Activated CD8-positive, alpha-beta memory T cell treated with anti-CD3 and anti-CD28 coated beads, Interleukin-2, amount 50 U/mL, for 48 hours (primary cell): ENCODE measurements around the gene CERS6.

Experiments
- DNase-seq: peaks from one replicate; pipeline ENCODE4 v3.0.0-alpha.2; 2020

Gene CERS6

DNA sequence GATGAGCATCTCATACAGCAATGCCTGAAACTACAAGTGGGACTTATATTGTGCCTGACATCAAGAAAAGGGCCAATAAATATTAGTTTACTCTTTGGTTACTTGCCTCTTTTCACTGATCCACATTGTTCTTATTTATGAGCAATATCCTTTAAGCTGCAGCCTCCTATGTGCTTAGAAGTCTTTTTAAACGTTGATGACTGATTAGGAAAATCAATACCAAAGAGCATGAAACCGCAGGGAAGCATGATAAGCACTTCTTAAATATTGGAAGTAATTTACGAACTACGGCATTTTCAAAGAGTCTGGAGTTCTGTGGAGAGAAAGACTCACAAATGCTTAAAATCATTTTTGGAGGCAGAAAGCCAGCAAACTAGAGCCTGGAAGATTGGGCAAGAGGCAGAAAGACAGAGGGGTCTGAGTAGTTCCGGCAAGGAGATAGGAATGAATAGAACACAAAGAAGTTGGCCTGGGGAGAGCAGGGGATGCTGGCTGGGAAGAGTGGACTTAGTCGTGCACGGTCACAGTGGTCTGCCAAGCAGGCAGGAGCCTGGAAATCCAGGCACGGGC is 223.8 kb downstream of the CERS6 start:
- DNase-seq = no peak

DNA sequence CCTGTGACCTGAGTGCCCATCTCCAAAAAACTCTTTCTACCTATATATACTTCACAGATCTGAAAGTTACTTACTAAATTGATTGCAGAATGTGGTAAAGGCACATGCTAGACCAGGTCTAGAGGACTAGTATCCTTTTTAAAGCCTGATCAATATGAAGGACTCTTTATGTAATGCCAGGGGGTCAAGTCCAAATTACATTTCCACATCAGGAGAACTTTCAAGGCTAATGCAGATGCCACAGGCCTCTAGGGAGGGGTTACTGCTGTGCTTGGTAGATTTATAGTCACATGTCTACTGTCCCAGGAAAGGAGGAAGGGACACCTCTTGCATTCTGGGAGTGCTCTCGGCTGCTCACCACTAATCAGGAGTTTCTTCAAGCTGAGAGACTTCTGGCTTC is 227.9 kb downstream of the CERS6 start:
- no peak for DNase-seq

DNA sequence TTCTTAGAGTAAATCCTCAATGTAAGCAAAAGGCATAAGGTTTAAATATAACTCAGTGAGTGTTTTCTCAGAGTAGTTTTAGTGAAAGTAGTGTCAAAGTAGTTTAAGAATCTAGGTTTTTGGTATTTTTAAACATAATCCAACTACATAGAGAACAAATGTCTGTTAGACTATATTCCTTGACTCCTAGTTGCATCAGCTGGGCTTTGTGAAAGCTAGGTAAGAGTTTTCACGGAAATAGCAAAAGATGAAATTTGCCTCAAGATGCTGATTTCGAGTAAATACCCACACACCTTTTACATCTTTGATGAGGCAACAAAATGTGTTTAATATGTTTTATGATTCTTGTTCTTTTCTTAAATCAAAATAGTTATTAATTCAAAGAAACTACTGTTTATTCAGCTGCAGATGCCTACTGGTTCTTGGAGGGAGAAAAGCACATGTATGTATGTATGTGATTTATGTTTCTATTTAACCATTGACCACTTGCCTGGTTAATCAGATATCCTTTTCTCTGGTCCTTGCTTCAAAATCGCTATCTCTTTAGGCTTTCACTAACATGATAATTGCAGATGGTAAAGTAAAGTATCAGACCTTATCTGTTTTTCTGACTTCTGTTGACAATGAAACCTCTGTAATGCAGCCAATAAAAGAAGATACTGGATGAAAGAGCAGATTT is 229.0 kb downstream of the CERS6 start:
- DNase-seq = no peak

DNA sequence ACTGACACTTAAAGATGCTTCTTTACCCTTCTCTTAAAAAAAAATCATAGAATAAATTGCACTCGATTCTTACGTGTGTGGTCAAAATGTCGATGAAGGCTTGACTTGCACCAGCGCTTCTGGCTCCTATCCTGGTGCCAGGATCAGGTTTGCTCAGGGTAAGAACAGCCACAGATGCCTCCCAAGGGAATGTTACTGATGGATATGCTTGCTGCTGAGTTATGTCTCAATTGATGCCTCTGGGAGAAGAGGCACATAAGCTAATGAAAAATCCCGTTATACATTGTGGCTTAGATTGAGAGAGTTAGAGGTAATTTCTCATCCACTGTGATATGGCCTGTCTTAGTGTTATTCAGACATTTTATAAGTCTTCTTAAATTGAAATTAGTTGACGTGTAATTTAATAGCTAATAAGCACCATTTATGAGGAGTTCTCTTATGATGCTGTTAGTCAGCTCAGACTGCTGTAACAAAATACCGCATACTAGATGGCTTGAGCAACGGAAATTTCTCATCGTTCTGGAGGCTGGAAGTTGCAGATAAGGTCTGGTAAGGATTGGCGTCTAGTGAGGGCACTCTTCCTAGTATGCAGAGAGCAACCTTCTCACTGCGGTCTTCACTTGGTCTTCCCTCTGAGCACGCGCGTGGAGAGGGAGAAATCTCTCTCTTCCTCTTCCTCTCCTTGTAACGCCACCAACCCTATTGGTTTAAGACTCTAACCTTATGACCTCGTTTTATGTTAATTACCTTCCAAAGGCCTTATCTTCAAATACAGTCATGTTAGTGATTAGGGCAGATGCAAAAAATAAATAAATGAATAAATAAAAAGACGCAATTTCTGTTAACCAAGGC is 229.8 kb downstream of the CERS6 start:
- DNase-seq = no peak

DNA sequence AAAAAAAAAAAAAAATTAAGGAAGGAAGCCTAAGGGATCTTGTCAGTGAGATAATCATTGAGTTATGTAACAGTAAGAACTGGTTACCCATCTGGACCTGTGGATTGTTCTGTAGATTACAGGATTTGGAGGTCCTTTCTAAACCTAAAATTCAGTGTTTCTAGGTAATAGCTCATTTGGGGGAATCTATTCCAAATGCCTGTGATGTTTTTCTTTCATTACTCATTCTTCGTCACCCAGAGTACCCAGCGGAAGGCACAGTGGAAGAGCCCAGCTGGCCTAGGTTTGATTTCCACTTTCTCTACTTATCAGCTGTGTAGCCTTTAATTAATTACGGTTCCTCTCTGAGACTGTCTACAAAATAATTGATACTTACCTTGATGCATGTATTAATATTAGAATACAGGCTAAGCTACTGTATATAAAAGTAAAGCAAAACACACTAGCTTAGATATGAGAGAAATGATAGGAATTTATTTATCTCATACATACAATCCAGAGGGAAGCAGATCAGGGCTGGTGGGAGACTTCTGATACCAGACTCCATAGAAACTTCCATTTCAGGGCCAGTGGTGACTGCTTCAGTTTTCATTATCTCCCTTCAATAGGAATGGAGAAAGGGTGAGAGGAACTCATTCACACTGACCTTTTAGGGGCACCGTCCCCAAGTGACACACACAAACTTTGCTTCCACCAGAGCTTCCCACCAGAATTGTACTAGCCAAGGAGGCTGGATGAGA is 230.6 kb downstream of the CERS6 start:
- DNase-seq = no peak

DNA sequence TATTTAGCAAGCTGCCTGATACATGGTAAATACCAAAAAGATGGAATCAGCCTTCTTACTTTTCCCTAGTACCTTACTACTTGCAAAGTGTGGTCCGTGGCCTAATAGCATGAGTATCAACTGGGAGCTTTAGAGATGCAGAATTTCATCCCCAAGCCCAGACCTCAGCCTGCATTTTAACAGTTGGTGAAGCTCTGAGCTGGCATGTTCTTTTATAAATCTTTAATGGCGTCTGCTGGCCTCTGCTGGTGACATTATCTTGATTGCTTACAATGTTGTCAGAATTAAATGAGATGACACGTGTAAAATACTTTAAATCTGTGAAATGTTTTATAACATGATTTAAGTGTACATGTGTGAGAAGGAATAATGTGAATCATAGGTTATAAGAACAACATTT is 231.2 kb downstream of the CERS6 start:
- DNase-seq = no peak

DNA sequence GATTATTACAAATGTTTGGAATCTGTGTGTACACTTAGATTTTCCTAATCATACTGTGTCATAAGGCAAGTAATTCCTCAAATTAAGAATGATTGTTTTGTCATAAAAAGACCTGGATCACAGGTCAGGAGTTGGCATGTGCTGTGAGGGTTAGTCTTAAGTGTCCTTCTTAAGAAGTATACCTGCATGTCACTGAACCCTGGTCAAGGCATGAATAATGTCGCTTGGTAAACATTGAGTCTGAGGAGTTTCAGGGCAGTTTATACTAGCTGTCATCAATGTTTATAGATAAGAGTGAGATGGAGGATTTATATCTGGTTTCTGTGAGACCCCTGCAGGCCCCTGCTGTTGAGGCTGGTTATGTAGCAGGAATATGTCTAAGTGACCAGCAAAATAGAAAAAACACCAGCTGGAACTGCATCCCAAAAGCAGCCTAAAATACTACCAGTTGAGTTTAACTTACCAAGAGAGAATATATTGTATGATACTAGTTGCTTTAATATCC is 234.4 kb downstream of the CERS6 start:
- DNase-seq = no peak

DNA sequence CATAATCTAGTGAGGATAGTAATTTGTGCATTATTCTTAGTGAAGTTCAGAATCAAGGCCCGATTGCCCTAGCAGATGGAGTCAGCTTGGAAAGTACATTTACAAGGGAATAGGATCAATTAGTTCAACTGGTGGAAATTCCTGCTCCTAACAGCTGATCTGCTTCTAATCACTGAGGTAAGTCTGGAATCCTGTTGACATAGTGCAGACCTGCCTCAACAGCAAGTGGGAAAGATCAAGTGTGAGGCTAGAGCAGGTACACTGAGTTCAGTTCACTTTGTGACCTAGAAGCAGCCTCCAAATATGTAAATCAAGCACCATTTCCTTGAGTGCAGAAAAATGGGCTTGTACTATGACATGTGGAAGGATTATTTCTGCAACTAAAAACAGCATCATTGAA is 235.1 kb downstream of the CERS6 start:
- no peak for DNase-seq

DNA sequence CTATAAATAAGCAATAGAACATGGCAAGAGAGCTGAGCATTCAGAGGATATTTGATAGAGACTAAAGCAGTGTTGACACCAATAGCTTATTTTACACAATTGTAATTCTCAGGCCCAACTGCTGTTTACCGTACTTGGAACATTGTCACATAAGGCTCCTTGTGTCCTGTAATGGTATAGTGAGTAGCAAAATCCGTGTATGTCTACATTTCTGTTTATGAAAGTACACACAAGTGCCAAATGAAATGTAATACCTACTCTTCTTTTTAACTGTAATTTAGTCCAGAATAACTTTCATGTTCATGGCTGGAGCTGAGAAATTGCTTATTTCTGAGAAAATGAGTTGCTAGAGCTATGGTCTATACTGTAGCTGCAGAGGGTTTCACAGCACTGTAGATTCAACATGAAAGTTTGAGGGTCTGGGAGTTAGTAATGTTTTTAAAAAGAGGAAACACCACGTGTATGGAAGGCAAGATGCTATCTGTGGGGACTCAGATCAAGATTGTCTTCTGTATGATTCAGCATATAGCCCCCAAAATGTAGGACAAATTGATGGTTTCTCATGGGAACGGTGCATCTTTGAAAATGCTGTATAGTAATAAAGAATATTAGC is 236.2 kb downstream of the CERS6 start:
- DNase-seq = no peak

DNA sequence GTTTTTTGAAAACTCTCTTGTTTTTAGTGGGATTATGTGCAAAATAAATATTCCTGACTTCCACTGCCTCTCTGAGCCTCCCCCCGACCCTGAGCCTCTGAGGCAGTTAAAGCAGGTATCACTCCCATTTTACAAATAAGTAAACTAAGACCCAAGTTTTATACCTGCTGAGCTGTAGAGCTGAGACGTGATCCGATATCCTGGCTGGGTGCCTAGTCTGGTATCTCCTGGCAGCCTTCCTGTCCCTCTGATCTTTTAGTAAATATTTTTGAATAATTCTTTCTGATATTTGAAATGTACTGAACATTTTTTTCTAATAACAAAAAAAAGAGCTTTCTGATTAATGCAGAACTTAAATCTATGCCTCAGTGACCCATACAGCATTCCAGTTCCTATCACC is 238.1 kb downstream of the CERS6 start:
- DNase-seq = no peak

DNA sequence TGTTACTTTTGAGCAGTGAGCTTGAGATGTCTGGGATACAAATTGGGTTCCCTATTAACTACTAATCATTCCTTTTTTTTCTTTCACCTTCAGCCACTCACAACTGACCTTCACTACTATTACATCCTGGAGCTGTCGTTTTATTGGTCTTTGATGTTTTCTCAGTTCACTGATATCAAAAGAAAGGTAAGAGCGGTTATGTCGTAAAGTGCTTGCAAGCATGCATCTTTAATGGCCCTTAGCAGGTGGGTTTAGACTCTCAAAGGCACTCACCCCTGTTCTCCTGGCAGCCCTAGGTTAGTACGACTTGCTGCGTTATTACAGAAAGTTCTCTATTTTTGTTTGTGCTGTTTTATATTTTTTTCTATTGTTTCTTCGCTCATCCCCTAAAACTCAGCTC is 238.8 kb downstream of the CERS6 start:
- DNase-seq = no peak

DNA sequence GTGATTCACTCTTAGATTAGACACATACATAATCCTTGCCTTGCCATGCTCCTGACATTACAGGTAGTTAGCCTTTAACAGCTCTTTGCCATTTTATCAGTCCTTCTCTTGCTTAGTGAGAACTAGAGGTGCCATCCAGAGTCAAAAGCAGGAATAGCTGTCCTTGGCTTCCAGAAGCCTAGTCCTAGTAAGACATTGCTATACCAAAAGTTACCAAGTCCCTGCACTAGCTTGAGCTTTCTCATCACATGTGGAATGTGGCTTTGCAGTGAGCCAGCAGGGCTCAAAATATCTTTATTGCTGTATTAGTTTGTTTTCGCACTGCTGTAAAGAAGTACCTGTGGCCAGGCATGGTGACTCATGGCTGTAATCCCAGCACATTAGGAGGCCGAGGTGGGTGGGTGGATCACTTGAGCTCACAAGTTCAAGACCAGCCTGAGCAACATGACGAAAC is 241.6 kb downstream of the CERS6 start:
- no peak for DNase-seq

DNA sequence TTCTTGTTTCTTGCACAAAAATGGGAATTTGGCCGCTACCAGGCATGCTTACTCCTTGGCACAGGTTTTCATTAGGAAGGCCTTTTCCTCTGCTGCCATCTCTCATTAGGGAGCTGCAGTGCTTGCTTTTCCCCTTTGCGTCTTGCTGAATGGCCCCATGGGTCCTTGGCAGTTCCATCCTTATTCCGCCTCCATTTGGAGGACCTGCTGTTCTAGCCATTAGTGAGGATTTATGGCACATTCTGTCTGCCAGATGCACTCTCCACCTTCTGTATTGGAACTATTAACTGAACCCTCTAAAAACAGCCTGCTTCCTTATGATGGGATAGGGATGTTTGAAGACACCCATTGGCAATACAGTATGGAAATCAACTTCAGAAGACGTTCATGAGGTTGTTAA is 242.9 kb downstream of the CERS6 start:
- no peak for DNase-seq

DNA sequence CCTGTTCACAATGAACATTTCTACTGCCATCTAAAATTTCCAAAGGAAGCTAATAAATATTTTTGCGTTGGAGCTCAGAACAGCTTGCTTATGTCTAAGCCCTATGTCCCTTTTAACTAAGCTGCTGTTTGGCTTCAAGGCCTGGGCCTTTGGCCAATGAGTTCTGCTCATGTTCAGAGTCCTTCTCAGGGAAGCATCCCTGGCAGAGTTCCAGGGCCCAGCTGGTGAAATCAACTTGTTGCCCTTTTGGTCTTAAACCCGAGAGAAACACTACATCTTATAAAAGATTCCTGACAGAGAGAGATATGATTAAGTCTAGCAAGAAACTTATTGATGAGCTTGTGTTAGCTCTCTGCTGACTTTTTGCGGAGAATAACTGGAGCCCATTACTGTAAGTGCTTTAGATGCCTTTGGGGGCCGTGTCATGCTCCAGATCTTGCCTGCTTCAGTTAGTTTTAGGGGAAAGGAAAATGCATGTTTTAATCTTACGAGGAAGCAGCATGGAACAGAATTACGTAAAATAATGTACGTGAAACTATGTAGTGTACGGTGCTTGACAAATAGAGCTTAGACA is 243.9 kb downstream of the CERS6 start:
- DNase-seq = no peak

DNA sequence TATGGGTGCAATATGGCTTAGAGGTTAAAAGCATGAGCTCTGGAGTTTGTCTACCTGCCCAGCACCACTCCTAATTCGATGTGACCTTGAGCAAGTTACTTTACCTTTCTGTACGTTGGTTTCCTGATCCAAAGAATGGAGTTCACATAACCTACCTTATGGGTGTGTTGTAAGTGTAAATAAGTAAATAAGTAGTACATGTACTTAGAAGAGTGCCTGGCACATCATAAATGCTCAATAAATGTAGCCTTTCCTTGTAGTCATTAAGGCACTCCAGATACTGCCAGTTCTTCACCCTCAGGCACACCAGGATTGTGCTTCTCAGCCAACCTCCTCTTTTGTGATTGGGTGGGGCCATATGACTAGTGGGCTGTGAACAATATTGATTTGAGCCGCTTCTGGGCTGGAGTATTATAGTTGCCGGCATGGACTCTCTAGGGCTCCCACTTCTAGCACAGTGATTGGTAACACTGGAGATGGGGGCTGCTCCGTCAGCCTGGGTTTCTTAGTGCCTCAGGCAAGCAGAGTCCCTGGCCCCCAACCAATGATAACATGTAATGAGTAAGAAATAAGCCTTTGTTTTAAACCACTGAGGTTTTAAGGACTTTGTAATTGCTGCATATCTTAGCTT is 244.7 kb downstream of the CERS6 start:
- DNase-seq = no peak

DNA sequence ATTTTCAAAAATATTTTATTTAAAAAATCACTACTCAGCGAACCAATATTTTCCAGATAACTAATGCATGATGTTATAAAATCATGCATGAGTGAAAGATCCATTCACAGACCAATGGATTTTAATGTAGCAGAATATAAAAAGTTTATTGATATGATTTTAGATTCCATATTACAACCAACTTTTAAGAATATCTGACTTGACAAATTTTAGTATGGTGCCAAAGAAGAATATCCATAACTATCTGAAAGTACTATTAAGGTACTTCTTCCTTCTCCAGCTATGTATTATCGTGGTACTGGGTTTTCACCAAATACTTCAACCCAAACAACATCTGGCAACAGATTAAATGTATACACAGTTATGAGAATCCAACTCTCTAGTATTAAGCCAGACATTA is 246.5 kb downstream of the CERS6 start:
- no peak for DNase-seq

DNA sequence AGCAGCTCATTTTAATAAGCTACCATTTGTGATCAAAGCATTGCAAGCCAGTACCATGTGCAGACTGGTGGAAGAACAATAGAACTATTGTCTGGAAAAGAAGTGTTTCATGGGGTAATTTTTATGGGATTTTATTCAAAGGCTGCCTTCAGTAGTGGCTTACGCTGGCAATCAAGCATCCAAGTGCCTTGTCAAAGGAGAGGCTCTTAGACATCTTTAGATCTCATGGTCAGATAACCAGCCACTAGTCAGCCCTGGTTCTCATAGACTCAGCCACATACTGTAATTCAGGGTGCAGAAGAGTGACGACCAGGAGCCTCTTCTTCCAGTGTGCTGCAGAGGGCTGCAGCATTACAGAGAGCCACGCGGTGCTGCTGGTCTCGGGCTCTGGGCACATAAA is 247.9 kb downstream of the CERS6 start:
- DNase-seq = no peak

DNA sequence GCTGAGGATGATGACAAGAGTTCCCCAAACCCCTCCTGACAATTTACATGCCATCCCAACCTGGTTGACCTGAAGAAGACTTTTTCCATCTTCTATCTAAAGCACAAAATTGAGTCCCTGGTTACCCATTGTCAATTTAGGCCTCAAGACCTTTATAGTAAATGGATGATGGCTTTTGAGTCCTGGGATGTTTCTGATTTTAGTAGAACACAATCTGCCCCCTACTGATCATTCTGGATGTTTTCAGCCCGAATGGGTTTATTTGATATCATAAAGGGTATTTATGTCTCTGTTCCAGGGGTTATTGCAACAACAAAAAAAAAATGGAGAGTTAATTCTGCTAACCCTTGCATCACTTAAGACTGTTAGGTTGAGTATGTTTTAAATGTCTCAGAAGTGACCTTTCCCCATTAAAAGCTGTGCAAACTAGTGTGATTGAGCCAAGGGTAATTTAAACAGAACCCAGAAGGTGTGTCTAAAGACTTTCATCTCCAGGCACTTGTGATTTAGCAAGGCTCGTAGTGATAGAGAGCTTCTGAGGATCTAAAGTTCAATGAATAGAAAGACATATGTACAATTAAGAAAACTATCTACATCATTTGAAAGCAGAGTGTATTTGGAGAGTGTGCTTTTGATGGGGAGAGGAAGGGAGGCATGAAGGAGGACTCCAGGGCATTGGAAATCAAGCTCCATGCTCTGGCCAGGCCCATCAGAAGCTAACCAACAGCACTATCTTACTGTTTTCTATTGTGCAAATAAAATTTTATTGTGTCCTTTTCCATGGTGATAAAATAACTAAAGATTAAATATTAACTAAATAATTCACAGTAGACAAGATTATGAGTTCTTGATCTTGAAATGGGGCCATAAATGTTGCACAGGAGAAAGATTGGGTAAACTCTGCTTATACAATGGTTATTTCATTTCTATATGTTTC is 249.7 kb downstream of the CERS6 start:
- DNase-seq = no peak

DNA sequence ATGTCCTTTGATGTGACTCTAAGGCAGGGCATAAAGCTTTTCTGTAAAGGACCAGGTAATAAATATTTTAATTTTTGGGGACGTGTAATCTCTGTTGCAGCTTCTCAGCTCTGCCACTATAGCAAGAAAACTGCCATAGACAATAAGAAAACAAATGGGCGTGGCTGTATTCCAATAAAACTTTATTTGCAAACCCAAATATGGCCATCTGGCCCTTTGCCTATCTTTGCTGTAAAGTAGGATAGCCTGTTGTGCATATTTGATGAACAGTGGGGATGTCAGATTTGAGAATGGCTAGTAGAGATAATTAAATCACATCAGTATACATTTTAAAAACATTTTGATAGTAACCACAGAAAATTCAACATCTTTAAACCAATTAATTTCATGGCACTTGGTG is 250.7 kb downstream of the CERS6 start:
- DNase-seq = no peak

DNA sequence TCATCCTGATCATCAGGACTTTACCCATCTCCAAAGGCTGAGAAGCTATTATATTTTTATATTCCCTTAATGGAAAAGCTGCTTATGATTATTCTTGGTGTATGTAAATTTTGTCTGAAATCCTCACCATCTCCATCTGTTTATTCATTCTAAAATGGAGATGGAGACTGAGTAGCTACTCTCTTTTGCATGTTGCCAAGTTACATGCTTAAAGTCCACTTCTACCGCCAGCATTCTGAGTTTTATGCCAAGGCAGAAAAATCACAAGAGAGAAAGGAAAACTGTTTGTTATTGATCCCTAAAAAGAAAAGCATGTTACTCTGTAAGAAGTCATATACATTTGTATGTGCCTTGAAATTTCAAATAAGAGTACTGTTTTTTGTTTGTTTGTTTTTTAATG is 252.0 kb downstream of the CERS6 start:
- DNase-seq = no peak
